ENCODE data around the gene SLC26A2. TPM values are rescaled to one million over a fixed set of nuclear protein-coding genes. Genes with fewer than 3 reads are reported as not detected.

The SLC26A2 gene
- total and polyA plus RNA-seq, 2 experiments from 2014 or later = 6.2 to 11.1 TPM

DNA sequence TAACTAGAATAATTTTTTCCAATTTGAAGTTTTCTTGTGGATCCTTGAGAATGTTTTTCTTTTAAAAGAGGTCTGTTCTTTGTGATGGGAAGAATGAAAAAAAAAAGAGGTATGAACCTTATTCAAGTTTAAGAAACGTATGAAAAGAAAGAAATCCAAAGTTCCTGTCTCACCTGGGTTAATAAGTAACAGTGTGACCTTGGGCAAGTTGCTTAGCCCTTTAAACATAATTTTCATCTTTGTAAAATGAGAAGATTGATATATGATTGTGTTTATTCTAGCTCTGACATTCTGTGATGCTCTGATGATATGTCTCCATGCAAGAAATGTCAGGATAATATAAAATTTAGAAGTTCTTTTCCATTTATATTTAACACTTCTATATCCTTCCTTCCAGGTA, 19.3 kb downstream of the SLC26A2 start:
- Histone ChIP-seq H2AFZ (no peak overlapping the region), H3K4me2 (ENCODE audit: unreplicated experiment) (no peak overlapping the region), H4K20me1 (ENCODE audit: insufficient read depth) (no peaks in the 10 kb centered on the region), H3K27ac (no peak overlapping the region), H3K9ac (no peak overlapping the region), H3K9me2 (ENCODE audit: insufficient read depth) (no peaks in the 10 kb centered on the region), H3K4me3 (no peak overlapping the region), H3K36me3 (ENCODE audit: low read depth) (0 out of 2 replicates have a peak, but pooled peaks cover 1% of the 10 kb centered on the region), H3F3A (ENCODE audit: insufficient read depth) (peaks cover 6% of the 10 kb centered on the region; the same call in 1 of the 2 replicates), H3K79me2 (ENCODE audit: insufficient read depth) (no peaks in the 10 kb centered on the region), H3K9me3 (ENCODE audit: low read depth) (no peaks in the 10 kb centered on the region), H3K27me3 (replicated peaks; ENCODE audit: insufficient read depth) (no peaks in the 10 kb centered on the region), H3K4me1 (ENCODE audit: insufficient read depth) (no peaks in the 10 kb centered on the region; the same call in 1 of the 2 replicates)
- no peak for DNase-seq
- in situ Hi-C loops (cut with MboI) = no loop called here
- TF ChIP-seq EZH2phosphoT487 (IDR thresholded peaks at IDR 0.05; ENCODE audit: insufficient read depth, low read depth) = no peak
- no peak for TF ChIP-seq EZH2 (IDR thresholded peaks at IDR 0.05; ENCODE audit: insufficient read depth, poor library complexity, severe bottlenecking)
- WGBS, 2 experiments (ENCODE audit: low coverage in 1 of 2, low lambda C conversion rate in 2 of 2, missing lambda C conversion rate in 2 of 2) = 84 to 88% methylated on average over 1 of the region's 1 CpG

DNA sequence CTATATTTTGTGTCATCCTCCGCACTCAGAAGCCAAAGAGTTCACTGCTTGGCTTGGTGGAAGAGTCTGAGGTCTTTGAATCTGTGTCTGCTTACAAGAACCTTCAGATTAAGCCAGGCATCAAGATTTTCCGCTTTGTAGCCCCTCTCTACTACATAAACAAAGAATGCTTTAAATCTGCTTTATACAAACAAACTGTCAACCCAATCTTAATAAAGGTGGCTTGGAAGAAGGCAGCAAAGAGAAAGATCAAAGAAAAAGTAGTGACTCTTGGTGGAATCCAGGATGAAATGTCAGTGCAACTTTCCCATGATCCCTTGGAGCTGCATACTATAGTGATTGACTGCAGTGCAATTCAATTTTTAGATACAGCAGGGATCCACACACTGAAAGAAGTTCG, 20.6 kb downstream of the SLC26A2 start:
- H3K4me1 ChIP-seq (ENCODE audit: insufficient read depth) = no peaks in the 10 kb centered on the region; the same call in 1 of the 2 replicates

DNA sequence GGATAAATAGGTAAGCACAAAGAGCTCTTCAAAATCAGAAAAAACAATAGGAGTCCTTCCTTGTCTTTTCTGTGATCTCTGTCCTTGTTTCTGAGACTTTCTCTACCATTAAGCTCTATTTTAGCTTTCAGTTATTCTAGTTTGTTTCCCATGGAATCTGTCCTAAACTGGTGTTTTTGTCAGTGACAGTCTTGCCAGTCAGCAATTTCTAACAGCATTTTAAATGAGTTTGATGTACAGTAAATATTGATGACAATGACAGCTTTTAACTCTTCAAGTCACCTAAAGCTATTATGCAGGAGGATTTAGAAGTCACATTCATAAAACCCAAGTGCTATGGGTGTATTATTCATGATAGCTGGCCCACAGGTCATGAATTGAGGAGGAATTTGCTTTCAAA, 21.9 kb downstream of the SLC26A2 start:
- DNase-seq = no peak
- H3F3A ChIP-seq (ENCODE audit: insufficient read depth) = no peaks in the 10 kb centered on the region
- no peaks in the 10 kb centered on the region for H3K4me1 ChIP-seq (ENCODE audit: insufficient read depth)
- H3K9me2 ChIP-seq (ENCODE audit: insufficient read depth) = no peaks in the 10 kb centered on the region
- H3K9ac ChIP-seq = no peak overlapping the region
- no peak overlapping the region for H3K27ac ChIP-seq
- H3K9me3 ChIP-seq (ENCODE audit: low read depth) = no peaks in the 10 kb centered on the region
- no peak overlapping the region for H3K4me2 ChIP-seq (ENCODE audit: unreplicated experiment)
- in situ Hi-C loops (cut with MboI) = no loop called here
- no peak overlapping the region for H3K4me3 ChIP-seq
- H3K27me3 ChIP-seq (replicated peaks; ENCODE audit: insufficient read depth) = no peaks in the 10 kb centered on the region
- no peaks in the 10 kb centered on the region for H3K79me2 ChIP-seq (ENCODE audit: insufficient read depth)
- H3K36me3 ChIP-seq (ENCODE audit: low read depth) = no peaks in the 10 kb centered on the region; the same call in 1 of the 2 replicates
- TF ChIP-seq EZH2phosphoT487 (IDR thresholded peaks at IDR 0.05; ENCODE audit: insufficient read depth, low read depth) = no peak
- no peak overlapping the region for H2AFZ ChIP-seq
- H4K20me1 ChIP-seq (ENCODE audit: insufficient read depth) = no peaks in the 10 kb centered on the region

More for the DNA sequence above, 20.6 kb downstream of the SLC26A2 start:
- Histone ChIP-seq H4K20me1 (ENCODE audit: insufficient read depth) (no peaks in the 10 kb centered on the region), H3K9me3 (ENCODE audit: low read depth) (no peaks in the 10 kb centered on the region), H3K27me3 (replicated peaks; ENCODE audit: insufficient read depth) (no peaks in the 10 kb centered on the region), H2AFZ (no peak overlapping the region), H3K36me3 (ENCODE audit: low read depth) (no peaks in the 10 kb centered on the region; the same call in 1 of the 2 replicates), H3K4me3 (no peak overlapping the region), H3F3A (ENCODE audit: insufficient read depth) (no peaks in the 10 kb centered on the region), H3K9ac (no peak overlapping the region), H3K79me2 (ENCODE audit: insufficient read depth) (no peaks in the 10 kb centered on the region), H3K9me2 (ENCODE audit: insufficient read depth) (no peaks in the 10 kb centered on the region), H3K27ac (no peak overlapping the region), H3K4me2 (ENCODE audit: unreplicated experiment) (no peak overlapping the region)
- in situ Hi-C loops (cut with MboI) = no loop called here
- 93 to 95% methylated on average over 3 of the region's 3 CpGs for WGBS, 2 experiments (ENCODE audit: low coverage in 1 of 2, low lambda C conversion rate in 2 of 2, missing lambda C conversion rate in 2 of 2)
- TF ChIP-seq EZH2 (IDR thresholded peaks at IDR 0.05; ENCODE audit: insufficient read depth, poor library complexity, severe bottlenecking) = no peak
- TF ChIP-seq EZH2phosphoT487 (IDR thresholded peaks at IDR 0.05; ENCODE audit: insufficient read depth, low read depth) = no peak
- no peak for DNase-seq

DNA sequence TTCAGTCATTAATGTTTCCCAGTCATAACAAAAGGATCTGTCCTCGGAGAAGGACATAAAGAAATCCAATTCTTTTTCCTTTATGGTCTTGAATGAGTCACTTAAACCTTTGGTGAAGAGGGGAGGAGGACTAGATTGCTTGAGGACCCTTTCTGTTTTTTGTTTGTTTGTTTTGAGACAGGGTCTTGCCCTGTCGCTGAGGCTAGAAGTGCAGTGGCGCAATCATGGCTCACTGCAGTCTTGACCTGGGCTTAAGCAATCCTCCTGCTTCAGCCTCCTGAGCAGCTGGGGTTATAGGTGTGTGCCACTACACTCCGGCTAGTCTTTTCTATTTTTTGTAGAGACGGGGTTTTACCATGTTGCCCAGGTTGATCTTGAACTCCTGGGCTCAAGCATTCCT, 27.6 kb downstream of the SLC26A2 start:
- Histone ChIP-seq H3K4me1 (ENCODE audit: insufficient read depth) (no peaks in the 10 kb centered on the region), H3K27me3 (replicated peaks; ENCODE audit: insufficient read depth) (no peaks in the 10 kb centered on the region), H3K9me2 (ENCODE audit: insufficient read depth) (no peaks in the 10 kb centered on the region), H3K36me3 (ENCODE audit: low read depth) (no peaks in the 10 kb centered on the region; the same call in 1 of the 2 replicates), H3K79me2 (ENCODE audit: insufficient read depth) (no peaks in the 10 kb centered on the region), H3K9ac (no peak overlapping the region), H3F3A (ENCODE audit: insufficient read depth) (0 out of 2 replicates have a peak, but pooled peaks cover 6% of the 10 kb centered on the region), H3K9me3 (ENCODE audit: low read depth) (no peaks in the 10 kb centered on the region), H3K4me2 (ENCODE audit: unreplicated experiment) (no peak overlapping the region), H3K27ac (no peak overlapping the region), H3K4me3 (no peak overlapping the region), H2AFZ (no peak overlapping the region), H4K20me1 (ENCODE audit: insufficient read depth) (no peaks in the 10 kb centered on the region)
- no peak for TF ChIP-seq EZH2phosphoT487 (IDR thresholded peaks at IDR 0.05; ENCODE audit: insufficient read depth, low read depth)
- TF ChIP-seq EZH2 (IDR thresholded peaks at IDR 0.05; ENCODE audit: insufficient read depth, poor library complexity, severe bottlenecking) = no peak
- in situ Hi-C loops (cut with MboI) = no loop called here
- no peak for DNase-seq
- 88 to 91% methylated on average over 5 of the region's 5 CpGs for WGBS, 2 experiments (ENCODE audit: low coverage in 1 of 2, low lambda C conversion rate in 2 of 2, missing lambda C conversion rate in 2 of 2)

Data from GM23248 (cell line).